NK-92 (cell line): ENCODE measurements around the gene KIRREL3.

Source experiments
- DNase-seq: peaks from one replicate; lab custom pipeline; 2025; ENCODE audit not compliant: unreplicated experiment; lab: John Stamatoyannopoulos, UW

Gene KIRREL3

GRCh38 chr11:126682590-126682989 lies 318.0 kb downstream of the KIRREL3 start:
- no peak for DNase-seq

DNA sequence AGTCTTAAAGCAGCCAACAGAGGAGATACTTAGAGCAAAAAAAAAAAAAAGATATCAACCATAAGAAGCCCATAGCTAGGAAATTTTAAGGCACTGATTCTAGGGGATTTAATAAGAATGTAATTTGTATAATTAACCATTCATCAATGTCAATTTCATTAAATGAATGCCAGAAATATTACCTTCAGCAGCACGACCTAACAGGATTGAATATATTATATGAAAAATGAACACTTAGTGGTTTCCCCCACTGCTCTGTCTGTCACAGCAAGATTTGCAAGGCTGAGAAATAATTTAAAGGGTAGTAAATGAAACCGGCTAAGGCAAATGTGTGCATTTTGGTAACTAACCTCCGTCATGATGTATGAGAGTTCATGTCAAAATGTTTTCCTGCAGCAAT lies 319.9 kb downstream of the KIRREL3 start:
- DNase-seq, result no peak

DNA sequence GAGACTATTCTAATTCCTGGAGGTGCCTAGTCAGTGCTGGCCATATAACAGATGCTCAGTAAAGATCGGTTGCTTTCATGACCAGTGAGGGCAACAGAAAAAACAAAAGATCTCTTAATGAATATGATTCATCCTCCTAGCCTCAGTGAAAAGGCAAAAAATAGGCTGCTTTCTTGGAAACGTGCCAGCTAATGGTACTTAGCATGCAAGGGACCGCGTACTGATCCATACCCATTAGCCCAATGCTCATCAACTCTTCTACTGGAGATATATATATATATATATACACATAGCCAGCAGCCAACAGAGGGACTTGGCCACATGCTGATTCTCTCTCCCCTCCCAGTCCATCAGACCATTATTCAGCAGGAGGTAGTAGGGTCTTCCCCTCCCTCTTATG lies 320.4 kb downstream of the KIRREL3 start:
- no peak for DNase-seq

- DNase-seq, result no peak
Observed at GRCh38 chr11:126679033-126679432, 321.5 kb downstream of the KIRREL3 start.

- DNase-seq, result no peak
Observed at GRCh38 chr11:126676536-126676935, 324.0 kb downstream of the KIRREL3 start.

- DNase-seq, result no peak
Observed at GRCh38 chr11:126673319-126673718, 327.3 kb downstream of the KIRREL3 start.

DNA sequence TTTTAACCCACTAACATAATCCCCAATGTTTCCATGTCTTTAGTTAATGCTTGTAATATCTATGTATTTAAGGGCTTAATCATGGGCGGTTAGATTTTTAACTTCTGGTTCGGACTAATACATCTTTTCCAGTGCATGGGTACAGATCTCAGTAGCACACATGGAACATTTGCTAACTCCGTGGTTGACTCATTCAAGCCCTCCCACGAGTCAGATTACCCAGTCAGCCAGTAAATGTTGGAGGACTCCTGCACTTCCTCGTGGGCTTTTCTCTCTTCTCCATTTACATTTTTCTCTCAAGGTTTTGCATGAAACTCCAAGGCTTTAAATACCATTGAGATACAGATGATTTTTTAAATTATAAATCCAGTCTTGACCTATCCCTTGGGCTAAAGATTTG lies 331.2 kb downstream of the KIRREL3 start:
- no peak for DNase-seq

DNA sequence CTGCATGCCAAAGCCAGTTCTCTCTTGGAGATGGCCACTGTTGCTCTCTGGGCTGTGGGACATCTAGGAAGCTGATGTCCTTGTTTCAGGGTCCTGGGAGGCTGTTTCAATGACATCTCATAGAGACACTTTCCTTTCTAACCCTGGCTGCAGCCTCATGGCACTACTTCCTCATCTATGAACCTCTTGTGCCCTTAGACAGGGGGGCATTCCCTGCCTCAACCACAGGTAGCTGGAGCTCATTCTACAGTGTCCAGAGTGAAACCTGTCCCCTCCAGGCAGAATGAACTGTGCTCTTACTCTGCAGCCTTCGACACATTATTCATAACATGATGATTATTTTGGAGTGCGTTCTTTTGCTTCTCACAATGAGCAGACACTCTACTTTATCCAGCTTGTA lies 335.9 kb downstream of the KIRREL3 start:
- DNase-seq, result no peak

- no peak for DNase-seq
Observed at GRCh38 chr11:126663749-126664592, 336.6 kb downstream of the KIRREL3 start.

GRCh38 chr11:126662035-126662790 lies 338.4 kb downstream of the KIRREL3 start:
- no peak for DNase-seq

- DNase-seq, result no peak
Observed at GRCh38 chr11:126660761-126661425, 339.7 kb downstream of the KIRREL3 start.

DNA sequence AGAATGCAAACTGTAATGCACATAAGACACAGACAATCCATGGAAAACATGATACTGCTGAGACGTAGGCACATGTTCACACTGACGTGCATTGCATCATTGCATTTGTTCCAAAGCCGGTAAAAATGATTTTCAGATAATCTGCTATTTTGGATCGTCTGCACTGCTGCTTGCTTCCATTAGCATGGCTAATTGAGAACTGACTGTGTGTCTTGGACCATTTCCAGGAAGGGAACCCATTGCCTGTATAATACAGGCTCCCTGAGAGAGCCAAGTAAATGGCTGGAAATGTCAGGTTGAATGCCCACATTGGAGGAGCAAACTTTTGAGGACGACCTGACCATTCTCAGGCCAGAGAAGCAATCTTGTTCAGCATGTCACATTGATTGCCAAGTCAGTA lies 340.2 kb downstream of the KIRREL3 start:
- DNase-seq, result no peak

DNA sequence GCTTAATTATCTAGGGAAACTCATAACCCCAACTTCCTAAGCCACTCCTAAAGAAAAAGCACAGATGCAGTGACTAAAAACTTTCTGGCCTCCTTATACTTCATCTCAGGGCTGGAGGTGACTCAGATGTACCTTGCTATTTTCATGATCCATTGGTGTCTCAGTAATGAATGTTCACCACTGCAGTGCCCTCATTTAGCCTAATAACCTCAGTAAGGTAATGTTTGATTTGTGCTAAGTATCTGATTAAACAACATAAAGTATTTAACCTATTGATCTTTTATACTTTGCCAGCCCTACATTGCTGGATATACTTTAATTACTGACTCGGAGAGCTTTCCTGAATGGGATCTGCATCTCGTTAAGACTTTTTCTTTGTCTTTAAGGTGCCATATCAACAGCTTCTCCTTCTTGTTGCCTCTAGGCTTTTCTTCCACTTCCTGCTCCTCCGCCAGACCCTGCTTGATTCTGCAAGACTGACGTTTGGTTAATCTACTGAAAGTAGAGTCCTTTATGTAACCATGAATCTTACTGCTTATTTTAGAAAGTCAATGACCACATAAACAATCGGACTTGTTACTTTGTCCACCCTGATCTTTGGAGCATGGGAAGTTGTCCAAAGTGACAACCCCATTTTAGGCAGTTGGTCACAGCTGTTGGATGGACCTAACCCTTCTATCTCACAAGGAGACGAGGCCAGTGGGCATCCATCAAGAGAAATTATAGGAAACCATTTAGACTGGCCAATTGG lies 342.1 kb downstream of the KIRREL3 start:
- no peak for DNase-seq

DNA sequence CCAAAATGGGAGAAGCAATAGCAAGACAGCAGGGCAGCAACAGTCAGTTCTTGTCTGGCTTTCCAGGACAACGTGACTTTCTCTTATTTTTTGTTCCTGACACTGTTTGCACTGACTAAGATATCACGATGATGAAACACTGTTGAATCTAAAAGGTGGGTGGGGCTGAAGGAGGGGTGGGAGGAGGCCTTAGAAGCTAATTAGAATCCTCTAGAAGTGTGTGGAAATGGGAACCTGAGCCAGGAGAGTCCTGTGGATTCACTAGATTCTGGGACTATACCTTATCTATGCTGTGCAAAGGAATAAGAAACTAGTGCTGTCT lies 344.8 kb downstream of the KIRREL3 start:
- no peak for DNase-seq

- DNase-seq, result no peak
Observed at GRCh38 chr11:126654886-126655806, 345.4 kb downstream of the KIRREL3 start.

DNA sequence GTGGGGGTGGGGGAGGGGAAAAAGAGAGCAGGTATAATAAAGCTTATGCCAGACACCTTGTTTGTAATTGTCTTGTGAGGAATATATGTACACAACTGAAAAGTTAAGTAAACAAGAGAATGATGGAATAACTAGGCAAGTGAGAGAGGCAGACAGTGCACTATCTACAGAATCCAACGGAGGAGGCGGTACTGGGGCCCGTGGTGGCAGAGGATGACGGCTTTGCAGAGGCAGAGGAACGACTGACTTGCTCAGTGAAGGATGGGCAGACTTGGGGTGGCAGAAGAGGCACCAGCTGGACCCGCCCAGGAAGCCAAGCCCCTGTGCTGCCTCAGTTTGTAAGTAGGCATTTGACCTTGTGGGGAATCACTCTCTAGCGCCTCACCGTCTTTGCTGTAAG lies 347.5 kb downstream of the KIRREL3 start:
- no peak for DNase-seq

GRCh38 chr11:126647735-126648134 lies 352.8 kb downstream of the KIRREL3 start:
- no peak for DNase-seq

DNA sequence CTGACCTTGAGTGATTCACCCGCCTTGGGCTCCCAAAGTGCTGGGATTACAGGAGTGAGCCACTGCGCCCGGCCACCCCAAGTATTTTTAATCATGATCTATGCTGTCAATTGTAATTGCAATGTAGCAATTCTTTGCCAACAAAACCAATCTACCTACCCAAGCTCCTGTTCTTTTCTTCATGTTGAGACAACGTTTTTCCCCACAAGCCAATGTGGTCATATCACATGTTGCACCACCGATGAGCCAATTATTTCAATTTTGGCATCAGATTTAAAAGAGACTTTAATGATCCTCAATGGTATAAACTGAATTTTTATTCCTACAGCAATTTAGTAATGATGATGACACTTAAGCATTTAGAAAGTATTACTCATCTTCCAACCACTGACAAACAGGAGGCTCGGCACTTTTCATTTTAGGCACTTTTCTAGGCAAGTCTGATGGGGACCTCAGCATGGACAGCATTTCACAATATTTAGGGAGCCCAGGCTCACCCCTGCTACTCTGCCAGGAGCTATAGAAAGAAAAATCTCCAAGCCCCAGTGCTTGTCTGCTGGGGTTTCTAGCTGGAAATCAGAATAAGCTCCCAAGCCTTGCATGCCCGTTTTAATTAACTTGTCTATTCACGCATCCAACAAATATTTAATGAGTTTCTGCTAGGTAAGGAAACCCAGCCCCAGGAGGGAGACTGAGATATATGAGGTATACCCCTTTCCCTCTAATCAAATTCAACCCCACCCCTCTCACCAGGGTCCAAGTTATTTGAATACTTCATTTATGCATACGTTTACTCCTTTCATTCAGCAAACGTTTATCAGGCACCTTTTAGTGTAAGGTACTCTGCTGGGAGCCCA lies 353.6 kb downstream of the KIRREL3 start:
- no peak for DNase-seq

GRCh38 chr11:126645186-126645585 lies 355.4 kb downstream of the KIRREL3 start:
- no peak for DNase-seq
